Upper lobe of left lung (tissue), 4 donors: ENCODE results near the gene UCP3.

Experiments
- POLR2A ChIP-seq, 4 donors: fragments of 450-650 bp; IDR thresholded peaks; one replicate each; pipeline ENCODE4 v1.5.1; 2016 to 2017; ENCODE audit warnings: antibody characterized with exemption in 4 of 4, mild to moderate bottlenecking in 2 of 4
- POLR2AphosphoS5 ChIP-seq, 2 donors: sonication (generic); formaldehyde crosslinking; IDR thresholded peaks; one replicate each; pipeline ENCODE4 v1.5.1; 2017; ENCODE audit warnings: antibody characterized with exemption in 2 of 2
- TF ChIP-seq, protein P1 (sequence below), 6 experiments: fragments of 450-650 bp in 4 of 6; fragments of 200-600 bp in 2 of 6; sonication (generic) in 2 of 6; IDR thresholded peaks; one replicate each; pipeline ENCODE4 v1.5.1; 2016 to 2019; ENCODE audit warnings: antibody characterized with exemption in 6 of 6

- TF ChIP-seq, protein P1, sequence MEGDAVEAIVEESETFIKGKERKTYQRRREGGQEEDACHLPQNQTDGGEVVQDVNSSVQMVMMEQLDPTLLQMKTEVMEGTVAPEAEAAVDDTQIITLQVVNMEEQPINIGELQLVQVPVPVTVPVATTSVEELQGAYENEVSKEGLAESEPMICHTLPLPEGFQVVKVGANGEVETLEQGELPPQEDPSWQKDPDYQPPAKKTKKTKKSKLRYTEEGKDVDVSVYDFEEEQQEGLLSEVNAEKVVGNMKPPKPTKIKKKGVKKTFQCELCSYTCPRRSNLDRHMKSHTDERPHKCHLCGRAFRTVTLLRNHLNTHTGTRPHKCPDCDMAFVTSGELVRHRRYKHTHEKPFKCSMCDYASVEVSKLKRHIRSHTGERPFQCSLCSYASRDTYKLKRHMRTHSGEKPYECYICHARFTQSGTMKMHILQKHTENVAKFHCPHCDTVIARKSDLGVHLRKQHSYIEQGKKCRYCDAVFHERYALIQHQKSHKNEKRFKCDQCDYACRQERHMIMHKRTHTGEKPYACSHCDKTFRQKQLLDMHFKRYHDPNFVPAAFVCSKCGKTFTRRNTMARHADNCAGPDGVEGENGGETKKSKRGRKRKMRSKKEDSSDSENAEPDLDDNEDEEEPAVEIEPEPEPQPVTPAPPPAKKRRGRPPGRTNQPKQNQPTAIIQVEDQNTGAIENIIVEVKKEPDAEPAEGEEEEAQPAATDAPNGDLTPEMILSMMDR (IDR thresholded peaks at IDR 0.05): no peak
- peak in 1 of 4 donors; percentile 7 for TF ChIP-seq POLR2A (IDR thresholded peaks at IDR 0.05)
- no peak for TF ChIP-seq POLR2AphosphoS5 (IDR thresholded peaks at IDR 0.05)
Measured at GRCh38 chr11:73972620-73973449, 36.0 kb downstream of the UCP3 start.
